ENCODE data around the gene SLC6A20. TPM values are rescaled to one million over a fixed set of nuclear protein-coding genes. Genes with fewer than 3 reads are reported as not detected.

The SLC6A20 gene
- total RNA-seq, 1 donor from 2014 or later, result not detected

- TF ChIP-seq CTCF (IDR thresholded peaks at IDR 0.05; ENCODE audit: unreplicated experiment), result no peak
- Mint-ChIP-seq H3K4me1 (ENCODE audit: low read depth) (no peaks in the 10 kb centered on the region), H3K9me3 (ENCODE audit: low read depth) (no peaks in the 10 kb centered on the region)
These were observed 841 bp downstream of the SLC6A20 start for GRCh38 chr3:45795509-45795881.

GRCh38 chr3:45794660-45795059, 1.7 kb downstream of the SLC6A20 start:
- no peaks in the 10 kb centered on the region for H3K36me3 Mint-ChIP-seq (ENCODE audit: insufficient read depth)
- H3K27me3 Mint-ChIP-seq, result peaks cover 83% of the 10 kb centered on the region
- TF ChIP-seq CTCF (IDR thresholded peaks at IDR 0.05; ENCODE audit: unreplicated experiment), result no peak
- peaks cover 4% of the 10 kb centered on the region for H3K9me3 Mint-ChIP-seq (ENCODE audit: low read depth)
- no peak overlapping the region for H3K4me3 Mint-ChIP-seq (ENCODE audit: low read depth)
- no peaks in the 10 kb centered on the region for H3K4me1 Mint-ChIP-seq (ENCODE audit: low read depth)
- no peak for DNase-seq (ENCODE audit: low spot score, unreplicated experiment)
- no peak overlapping the region for H3K27ac Mint-ChIP-seq

More at GRCh38 chr3:45795509-45795881, 841 bp downstream of the SLC6A20 start:
- no peak overlapping the region for H3K27ac Mint-ChIP-seq
- peak overlapping the region; percentile 7 for H3K4me3 Mint-ChIP-seq (ENCODE audit: low read depth)
- peaks cover 79% of the 10 kb centered on the region for H3K27me3 Mint-ChIP-seq
- no peaks in the 10 kb centered on the region for H3K36me3 Mint-ChIP-seq (ENCODE audit: insufficient read depth)
- no peak for DNase-seq (ENCODE audit: low spot score, unreplicated experiment)

GRCh38 chr3:45794177-45794560, 2.2 kb downstream of the SLC6A20 start:
- no peak overlapping the region for H3K27ac Mint-ChIP-seq
- H3K4me1 Mint-ChIP-seq (ENCODE audit: low read depth), result no peaks in the 10 kb centered on the region
- H3K27me3 Mint-ChIP-seq, result peaks cover 78% of the 10 kb centered on the region
- H3K9me3 Mint-ChIP-seq (ENCODE audit: low read depth), result peaks cover 4% of the 10 kb centered on the region
- no peaks in the 10 kb centered on the region for H3K36me3 Mint-ChIP-seq (ENCODE audit: insufficient read depth)
- no peak overlapping the region for H3K4me3 Mint-ChIP-seq (ENCODE audit: low read depth)
- DNase-seq (ENCODE audit: low spot score, unreplicated experiment), result no peak
- TF ChIP-seq CTCF (IDR thresholded peaks at IDR 0.05; ENCODE audit: unreplicated experiment), result no peak

- no peak for DNase-seq (ENCODE audit: low spot score, unreplicated experiment)
- no peak overlapping the region for H3K27ac Mint-ChIP-seq
- TF ChIP-seq CTCF (IDR thresholded peaks at IDR 0.05; ENCODE audit: unreplicated experiment), result no peak
- no peak overlapping the region for H3K4me3 Mint-ChIP-seq (ENCODE audit: low read depth)
- peaks cover 9% of the 10 kb centered on the region for H3K9me3 Mint-ChIP-seq (ENCODE audit: low read depth)
- H3K36me3 Mint-ChIP-seq (ENCODE audit: insufficient read depth), result no peaks in the 10 kb centered on the region
- no peaks in the 10 kb centered on the region for H3K4me1 Mint-ChIP-seq (ENCODE audit: low read depth)
- peaks cover 73% of the 10 kb centered on the region for H3K27me3 Mint-ChIP-seq
These were observed 2.7 kb downstream of the SLC6A20 start for GRCh38 chr3:45793482-45794176.

- Mint-ChIP-seq H3K4me3 (ENCODE audit: low read depth) (no peak overlapping the region), H3K27ac (no peak overlapping the region), H3K9me3 (ENCODE audit: low read depth) (peaks cover 9% of the 10 kb centered on the region), H3K4me1 (ENCODE audit: low read depth) (no peaks in the 10 kb centered on the region), H3K36me3 (ENCODE audit: insufficient read depth) (no peaks in the 10 kb centered on the region), H3K27me3 (peaks cover 63% of the 10 kb centered on the region)
- no peak for TF ChIP-seq CTCF (IDR thresholded peaks at IDR 0.05; ENCODE audit: unreplicated experiment)
- no peak for DNase-seq (ENCODE audit: low spot score, unreplicated experiment)
These were observed 3.7 kb downstream of the SLC6A20 start for GRCh38 chr3:45792516-45793172.

All from progenitor cell of endocrine pancreas (in vitro differentiated cells).